Hematopoietic multipotent progenitor cell treated with erythropoietin and hydrocortisone succinate and interleukin-3 and kit ligand, for 8 days (in vitro differentiated cells): Measurements from ENCODE around the gene GSDME.
A peak's percentile ranks its signal among the peaks of the same experiment; 100 is the strongest.

Experiments used
- DNase-seq: peaks from one replicate; pipeline ENCODE4 v3.0.0-alpha.2; 2015

The GSDME gene

DNA sequence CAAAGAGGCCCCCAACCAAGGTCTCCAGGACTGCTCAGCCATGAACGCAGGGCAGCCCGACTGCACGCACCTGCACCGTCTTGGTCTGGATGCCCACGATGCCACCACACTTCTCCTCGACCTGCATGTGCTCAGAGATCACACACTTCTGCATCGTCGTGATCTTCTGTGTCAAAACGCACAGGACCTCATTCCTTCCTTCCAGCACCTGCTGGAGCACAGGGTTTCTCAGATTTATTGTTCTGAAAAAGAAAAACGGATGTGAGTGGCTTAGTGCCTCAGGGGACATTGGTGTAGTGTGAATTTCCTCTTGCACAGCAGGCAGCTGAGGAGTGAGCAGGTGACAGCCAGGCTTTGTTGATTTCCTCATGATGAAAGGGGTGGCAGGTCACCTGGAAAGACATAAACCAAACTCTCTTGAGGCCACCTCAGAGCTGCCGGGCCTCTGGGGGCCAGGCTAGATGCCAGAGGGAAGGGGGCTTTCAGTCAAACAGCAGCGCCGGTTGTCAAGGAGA is 38.2 kb downstream of the GSDME start:
- no peak for DNase-seq

DNA sequence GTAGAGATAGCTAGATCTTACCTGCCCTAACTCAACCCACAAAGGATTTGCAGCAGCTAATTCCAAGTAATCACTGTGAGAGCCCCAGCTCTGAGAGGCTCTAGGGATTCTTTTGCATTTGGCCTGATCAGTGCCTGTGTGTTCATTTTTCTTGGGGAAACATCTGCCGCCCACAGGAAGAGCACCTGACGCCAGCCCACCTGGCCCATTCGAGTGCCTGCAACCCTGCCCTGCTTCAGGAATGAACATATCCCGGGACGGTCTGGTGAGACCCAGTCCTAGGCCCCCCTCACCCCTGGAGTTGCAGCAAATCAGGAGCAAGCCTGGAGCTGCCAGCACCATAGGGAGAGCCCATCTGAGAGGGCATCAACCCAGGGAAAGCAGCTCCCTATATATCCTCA is 38.8 kb downstream of the GSDME start:
- DNase-seq: no peak

DNA sequence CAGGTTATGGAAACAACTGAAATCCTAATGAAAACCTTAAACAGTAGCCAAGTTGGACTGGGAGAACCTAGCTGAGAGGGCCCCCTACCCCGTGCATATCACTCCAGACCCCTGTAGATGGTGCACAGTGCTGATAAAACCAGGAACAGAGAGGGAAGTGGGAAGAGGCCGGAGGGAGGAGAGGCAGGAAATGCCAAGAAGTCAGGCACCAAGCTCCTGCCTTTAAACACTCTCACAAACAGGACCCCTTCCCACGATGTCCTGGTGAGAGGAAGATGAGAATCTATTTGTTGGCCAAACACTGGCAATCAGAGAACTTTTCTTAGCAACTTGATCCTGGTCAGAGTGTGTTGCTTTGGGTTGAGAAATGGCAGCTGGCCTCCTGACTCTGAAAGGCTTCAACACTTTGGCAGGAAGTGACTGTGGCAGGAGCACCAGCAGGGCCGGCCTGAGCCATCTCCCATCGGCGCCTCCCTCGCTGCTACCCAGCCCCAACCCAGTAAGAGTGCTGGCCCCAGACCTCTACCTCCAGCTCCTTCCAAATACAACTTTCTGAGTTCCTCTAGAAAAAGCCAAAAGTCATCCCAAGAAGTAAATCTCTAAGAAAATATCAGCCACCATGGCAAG is 39.5 kb downstream of the GSDME start:
- DNase-seq: no peak

DNA sequence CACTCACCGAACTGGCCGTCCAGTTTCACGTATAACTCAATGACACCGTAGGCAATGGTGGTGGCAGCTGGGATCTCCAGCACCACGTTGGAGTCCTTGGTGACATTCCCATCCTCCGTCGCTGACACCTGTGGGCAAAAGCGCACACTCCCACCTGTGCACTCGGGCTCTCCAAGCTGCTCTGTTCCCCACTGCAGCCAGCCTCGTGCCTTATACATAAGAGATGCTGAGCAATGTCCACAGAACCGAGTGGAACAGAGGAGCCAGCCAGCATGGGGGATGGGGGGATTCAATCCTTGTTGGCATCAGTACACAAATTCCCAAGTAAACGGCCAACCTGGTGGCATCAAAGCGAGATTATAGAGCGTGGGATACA is 40.0 kb downstream of the GSDME start:
- no peak for DNase-seq

DNA sequence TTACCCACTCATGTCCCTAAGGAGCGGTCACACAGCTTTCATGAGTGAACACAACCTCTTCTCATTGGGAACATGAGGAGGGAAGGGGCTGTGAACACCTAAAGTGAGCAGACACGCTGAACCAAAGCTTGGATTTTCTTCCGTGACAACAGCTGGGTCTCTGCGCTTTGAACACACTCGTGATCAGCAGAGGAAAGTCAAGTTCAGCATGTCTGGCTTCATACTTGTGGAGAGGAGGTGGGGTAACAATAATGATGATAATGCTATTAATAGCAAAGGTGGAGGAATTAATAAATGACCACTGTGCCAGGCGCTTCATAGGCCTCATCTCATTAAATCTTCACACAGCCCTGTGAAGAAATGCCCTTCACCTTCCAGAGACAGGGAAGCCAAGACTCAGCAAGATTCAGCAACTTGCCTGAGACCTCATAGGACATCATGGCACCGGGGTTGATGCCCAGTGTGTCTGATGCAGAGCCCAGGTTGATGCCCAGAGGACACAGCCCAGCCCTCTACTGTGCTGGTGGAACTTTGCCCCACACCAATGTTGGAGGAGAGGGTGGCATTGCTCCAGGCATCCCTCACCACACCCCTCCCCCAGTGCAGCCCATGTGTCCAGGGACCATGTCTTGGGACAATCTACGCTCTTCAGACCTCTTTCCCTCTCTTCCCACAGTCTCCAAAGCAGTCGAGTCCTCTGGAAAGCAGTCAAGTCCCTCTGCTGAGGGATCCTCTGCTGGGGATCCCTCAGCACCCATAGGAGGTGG is 40.6 kb downstream of the GSDME start:
- no peak for DNase-seq

DNA sequence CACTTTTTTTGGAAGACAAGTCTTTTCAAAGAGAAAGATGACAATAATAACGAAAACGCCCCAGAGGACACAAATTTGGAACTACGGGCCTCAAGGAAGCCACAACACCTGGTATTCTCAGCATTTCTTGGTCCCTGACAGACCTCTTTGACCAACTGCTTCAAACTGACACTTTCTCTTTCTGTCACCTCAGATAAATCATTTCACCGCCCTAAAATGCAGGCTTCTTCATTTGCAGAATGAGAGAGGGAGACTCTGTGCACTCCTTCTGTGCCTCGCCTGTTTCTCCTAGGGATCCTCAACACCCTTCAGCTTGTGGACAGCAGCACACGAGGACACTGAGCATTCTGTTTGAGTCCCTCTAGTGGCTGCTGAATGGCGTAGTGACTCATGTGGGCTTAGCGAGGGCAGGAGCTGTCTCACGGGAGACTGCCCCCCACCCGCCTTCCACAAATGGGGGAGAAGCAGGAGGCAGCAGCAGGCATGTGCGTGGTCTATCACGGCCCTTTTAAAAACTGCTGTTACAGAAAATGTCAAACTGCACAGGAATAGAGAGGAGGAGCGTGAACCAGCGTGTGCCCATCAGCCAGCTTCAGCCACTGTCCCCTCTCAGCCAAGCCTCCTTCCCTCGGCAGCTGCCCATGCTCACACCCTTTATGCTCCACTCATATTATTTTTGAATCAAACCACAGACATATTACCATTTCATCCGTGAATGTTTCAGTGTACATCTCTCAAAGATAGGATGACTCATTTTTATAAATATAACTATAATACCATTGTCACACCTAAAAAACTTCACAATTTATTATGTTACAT is 41.4 kb downstream of the GSDME start:
- peak; percentile 53 for DNase-seq

DNA sequence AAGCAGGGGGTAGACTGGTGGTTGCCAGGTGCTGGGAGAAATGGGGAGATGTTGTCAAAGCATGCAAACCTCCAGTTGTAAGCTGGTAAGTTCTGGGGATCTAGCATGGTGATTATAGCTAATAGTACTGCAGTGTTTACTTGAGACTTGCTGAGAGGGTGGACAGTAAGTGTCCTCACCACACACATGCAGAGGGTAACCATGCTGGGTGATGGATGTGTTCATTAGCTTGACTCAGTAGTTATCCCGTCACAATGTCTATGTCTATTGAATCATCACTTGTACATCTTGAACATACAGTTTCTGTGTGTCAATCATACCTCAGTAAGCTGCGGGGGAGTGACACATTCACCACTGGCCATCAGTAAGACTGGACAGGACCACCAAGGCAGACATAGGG is 42.1 kb downstream of the GSDME start:
- no peak for DNase-seq

DNA sequence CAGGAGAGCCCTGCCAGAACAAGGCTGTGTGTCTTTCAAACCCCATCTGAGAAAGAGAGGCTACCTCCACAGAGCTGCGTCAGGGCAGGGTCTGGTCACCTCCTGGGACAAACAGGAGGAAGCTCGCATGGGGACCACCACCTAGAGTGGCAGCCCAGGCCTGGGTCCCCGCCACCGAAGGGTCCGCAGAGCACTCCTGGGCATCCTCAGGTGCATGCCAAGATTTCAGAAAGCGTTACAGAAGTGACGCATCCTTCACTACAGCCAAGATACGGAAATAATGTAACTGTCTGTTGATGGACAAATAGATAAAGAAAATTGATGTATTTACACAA is 42.6 kb downstream of the GSDME start:
- no peak for DNase-seq

DNA sequence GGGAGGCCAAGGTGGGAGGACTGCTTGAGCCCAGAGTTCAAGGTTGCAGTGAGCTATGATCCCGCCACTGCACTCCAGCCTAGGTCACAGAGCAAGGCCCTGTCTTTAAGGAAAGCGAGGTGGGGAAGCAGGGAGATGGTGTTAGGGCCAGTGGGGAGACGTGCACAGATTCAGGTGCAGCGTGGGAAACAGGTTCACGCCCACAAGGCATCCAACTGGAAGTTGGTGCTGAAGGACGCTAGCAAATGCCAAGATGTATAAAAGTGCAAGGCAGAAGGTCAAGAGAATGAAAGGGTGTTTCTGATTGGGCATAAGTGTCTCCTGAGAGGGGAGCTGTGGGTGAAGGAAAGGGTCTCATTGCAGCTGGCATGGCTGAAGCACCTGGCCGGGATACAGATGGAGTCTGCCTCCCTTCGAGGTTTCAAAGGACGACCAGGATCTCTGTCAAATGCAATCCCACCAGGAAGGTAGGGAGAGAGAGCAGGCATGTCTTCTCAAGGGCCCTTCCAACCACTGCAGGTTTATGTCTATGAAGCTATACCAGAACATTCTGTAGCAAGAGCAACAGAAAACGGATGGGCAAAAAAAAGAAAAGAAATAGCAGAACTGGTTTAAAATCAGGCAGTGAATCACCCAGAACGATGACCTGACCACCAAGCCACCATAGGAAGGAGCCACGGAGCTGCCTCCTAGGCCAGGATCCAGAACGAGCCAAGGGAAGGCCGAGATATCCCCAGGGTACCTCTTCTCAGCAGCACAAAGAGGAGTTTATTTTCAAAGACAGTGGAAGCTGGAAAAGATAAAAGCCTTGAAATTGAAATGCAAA is 43.2 kb downstream of the GSDME start:
- DNase-seq: no peak

DNA sequence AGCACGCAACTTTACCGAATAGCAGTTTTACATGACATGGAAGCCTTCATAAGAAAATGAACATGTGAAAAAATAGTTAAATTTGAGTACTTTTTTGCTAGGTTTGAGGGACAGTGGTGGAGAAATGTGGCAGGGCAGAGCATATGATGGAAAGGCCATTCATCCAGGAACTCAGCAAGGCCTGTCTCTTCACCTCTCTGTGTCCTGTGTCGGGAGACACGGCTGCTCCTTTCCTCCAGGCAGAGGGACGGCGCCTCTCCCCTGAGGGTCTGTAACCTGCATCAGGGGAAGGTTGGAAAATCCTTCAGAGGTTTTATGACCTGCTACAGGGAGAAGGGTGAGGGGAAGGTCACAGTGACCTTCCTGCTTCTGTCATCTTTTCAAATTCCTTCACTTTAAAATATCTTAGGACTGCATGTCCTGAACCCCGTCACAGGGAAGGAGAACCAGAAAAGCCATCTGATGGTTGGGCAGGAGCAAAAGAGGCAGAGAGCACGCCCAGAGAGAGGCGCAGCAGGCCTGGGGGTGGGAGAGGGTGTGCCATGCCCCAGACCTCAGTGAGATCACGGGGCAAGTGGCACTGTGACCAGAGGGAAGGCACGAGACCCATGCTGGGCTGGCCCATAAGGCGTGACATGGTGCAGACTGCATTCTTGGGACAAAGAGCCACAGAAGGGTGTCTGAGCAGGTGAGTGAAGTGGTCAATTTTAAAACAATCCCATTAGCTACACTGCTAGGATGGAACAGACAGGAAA is 44.0 kb downstream of the GSDME start:
- no peak for DNase-seq

DNA sequence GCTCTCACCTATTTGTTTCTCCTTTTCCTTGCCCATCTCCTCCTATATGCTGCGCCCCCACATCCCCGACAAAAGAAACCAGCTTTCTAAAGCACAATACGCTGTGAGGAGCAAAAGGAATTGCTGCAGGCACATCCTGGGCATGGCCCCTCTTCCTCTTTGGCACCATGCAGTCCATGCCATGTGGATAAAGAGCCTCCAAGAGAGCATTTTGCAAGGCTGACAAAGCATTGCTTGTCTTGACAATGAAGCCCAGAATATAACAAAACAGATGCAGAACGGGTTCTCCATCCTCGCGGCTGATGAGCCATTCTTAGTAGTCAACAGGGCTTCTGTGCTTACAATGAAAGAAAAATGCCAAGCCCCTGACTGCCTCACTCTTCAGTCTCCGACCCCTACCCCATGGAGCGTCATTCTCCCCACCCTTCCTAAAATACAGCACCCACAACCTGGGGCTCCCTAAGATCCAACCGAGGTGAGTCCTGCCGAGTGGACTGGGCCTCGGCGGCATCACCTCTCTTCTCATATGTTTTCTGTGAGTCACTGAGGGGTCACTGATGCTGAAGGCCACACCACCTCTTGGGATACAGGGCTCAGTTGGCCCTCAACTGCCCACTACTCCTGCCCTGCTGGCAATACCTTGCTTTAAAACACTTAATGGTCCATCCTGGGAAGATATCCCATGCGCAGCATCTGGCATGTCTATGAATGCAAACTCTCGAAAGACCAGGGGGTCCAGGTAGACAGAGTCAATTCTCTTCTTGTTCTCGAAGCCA is 47.5 kb downstream of the GSDME start:
- no peak for DNase-seq

DNA sequence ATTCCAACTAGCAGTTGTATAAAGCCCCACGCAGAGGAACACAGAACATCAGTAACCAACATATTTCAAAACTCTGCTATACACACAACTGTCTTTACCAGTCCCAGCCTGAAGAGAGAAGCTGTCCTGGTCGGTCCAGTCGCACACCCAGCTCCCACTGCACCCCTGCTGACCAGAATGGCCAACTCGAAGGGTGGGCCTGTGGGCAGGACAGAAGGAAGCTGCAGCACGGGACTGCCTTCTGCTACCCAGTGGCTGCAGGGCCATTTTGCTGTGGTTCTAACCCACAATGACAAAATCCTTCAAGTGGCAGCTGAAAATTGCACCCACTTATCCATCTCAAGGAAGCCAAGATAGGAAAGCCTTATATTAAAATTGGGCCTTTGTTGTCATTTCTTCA is 48.2 kb downstream of the GSDME start:
- DNase-seq: no peak

DNA sequence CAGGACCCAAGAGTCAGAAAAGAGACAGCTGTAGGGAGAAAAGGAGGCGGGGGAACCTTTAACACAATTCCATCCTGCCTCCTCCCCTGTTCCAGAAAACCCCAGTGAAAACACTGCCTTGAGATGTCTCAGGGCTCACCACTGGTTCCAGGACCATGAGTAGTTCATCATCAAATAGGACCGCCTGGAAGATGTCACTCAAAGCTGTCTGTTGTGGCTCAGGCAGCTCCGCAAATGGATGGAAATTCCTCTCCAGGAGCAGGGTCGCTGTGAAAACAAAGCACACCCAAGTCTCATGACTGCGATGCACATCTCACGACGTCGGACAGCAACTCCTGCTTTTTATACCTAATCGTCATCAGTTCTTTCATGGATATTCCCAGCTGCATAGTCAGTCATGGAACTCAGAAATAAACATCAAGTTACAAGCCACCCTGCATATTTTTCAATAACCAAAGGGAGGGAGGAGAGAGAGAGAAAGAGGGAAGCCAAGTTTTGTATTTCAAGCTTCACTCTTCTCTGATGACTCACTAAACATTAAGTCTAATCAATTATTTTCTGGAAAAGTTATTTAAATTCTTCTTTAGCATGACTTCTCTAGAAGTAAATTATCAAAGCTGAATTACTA is 49.2 kb downstream of the GSDME start:
- DNase-seq: no peak

DNA sequence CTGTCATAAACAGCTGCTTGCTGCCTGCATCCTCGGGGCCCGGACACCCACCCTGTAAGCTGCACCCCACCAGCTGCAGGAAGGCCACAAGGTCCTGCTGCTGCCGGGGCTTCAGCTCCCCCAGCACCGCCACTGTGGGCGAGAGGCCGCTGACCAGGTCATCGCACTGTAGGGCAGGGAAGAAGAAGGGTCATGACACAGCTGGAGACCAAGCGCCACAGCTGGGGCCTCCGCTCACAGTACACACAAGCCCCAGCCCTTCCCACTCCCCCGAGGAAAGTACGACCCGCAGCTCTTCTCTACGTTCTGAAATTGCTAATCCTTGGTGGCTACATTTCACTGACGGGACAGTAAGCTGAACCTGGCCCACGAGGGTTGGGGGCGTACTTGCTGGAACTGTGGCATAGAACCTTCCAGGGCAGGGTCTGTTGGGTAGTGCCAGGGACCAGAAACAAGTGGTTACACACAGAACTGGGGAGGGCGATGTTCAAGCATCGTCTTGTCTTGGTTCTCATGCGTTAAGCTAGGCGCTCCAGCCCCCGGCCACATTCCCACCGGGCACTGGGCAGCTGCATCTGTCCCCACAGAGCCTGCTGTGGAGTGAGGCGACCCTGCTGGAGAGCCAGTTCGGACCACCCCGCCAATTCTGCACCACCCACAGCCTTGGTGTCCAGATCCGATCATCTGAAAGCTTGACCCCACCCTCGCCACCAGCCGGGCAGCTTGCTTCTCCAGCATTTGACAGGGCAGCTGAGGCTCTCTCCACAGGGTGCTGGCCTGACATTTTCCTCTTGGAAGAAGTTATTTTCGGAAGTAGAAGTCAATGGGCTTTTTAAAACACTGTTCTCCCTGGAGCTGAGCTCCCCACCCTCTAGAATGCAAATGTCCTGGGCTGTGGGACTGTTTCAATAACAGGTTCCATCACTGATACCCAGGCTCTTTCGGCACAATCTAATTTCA is 50.8 kb downstream of the GSDME start:
- DNase-seq: no peak

DNA sequence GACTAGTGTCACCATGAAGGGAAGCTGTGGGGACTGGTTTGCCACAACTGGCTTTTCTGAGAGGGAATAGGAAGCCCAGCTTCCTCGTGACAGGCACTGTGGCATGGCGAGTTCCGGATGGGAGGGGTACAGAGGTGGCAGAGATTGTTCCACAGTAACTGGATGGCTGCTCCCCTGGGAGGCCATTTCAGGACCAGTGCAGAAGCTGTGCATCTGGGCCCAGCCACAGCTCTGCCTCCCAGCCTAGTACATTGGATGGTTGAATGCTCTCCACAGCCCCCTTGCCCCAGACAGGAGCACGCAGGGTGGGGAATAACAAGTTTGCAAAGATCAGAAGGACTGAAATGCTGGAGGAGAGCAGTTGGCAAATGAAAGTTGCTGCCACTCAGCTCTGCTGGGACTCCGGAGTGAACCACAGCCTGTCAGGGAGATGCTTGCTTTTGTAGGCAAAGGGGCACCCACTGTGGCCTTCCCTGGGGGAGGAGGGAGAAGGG is 51.8 kb downstream of the GSDME start:
- no peak for DNase-seq

DNA sequence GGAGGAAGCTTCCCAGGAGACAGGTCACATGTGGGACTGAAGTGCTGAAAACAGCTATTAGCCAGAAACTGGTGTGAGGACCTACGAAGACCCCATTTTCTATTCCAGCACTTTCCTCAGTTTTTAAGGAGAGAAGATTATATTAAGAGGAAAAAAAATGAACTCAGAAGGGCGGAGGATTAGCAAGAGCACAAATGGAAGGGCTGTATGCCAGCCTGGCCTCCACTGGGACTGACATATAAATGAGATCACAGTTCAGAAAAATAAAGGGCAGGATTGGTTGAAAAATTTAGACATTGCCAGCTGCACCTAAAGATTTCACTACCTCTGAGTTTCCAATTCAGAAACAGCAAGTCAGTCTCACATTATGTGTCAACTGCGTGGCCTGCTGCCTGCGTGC is 53.0 kb downstream of the GSDME start:
- DNase-seq: no peak

DNA sequence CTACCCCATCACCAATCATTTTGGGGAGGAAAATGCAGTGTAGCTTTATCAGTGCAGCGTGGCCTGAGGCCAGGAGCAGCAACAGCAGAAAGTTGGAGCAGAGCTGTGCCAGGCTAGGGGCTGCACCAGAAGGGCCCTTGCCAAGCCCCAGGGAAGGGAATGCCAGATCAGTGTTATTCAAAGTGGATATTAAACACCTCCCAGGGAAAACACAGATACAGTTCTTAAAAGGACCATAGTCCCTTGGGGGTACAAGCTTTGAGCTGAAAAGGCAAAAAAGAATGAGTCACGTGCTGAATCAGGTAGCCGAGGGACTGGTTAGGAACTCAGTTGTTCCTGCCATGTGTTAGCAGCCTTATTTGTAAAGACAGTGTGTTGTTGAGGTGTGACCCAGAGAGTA is 54.0 kb downstream of the GSDME start:
- no peak for DNase-seq

DNA sequence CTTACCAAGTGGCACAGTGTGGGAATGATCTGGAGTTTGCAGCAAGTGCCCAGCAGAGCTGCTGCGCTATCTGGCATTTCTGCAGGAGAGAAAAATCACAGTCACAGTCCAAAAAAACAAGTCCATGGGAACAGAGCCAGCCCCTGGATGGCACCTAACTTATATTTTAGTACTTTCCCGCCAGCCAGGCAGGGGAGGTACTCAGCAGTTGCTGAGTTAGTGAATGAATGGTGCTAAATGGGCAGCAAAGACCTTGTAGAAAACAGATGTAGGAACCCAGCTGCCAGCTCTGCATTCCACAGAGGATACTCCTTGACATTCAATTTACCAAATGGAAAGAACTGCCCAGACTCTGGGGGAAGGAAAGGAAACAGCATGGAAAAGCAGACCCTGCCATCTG is 54.5 kb downstream of the GSDME start:
- no peak for DNase-seq
